ACC112 (cell line): ENCODE results near the gene MACROD2.

Experiments used
- H2AFZ ChIP-seq: fragments of 200-600 bp; sonication (generic); one replicate; pipeline ENCODE4 v1.6.0; 2017; ENCODE audit warnings: antibody characterized with exemption, low read length; ENCODE audit not compliant: unreplicated experiment
- H3K27ac ChIP-seq: fragments of 200-600 bp; sonication (generic); 2 replicates; pipeline ENCODE4 v1.5.1; 2014; ENCODE audit warnings: low read depth, mild to moderate bottlenecking, antibody characterized with exemption, low read length, moderate library complexity
- H3K27me3 ChIP-seq: fragments of 200-600 bp; sonication (generic); 2 replicates; pipeline ENCODE4 v1.6.1; 2014; ENCODE audit warnings: mild to moderate bottlenecking, antibody characterized with exemption, low read length, moderate library complexity, mixed read lengths; ENCODE audit not compliant: insufficient read depth
- H3K36me3 ChIP-seq: fragments of 200-600 bp; sonication (generic); 2 replicates; pipeline ENCODE4 v1.6.1; 2016; ENCODE audit warnings: mild to moderate bottlenecking, antibody characterized with exemption, low read length, moderate library complexity, mixed read lengths; ENCODE audit not compliant: insufficient read depth
- H3K4me1 ChIP-seq: fragments of 200-600 bp; sonication (generic); one replicate; pipeline ENCODE4 v1.6.1; 2016; ENCODE audit warnings: low read length, mixed read lengths; ENCODE audit not compliant: insufficient read depth, unreplicated experiment, control insufficient read depth
- H3K4me3 ChIP-seq: fragments of 200-600 bp; sonication (generic); 2 replicates; pipeline ENCODE4 v1.5.1; 2014; ENCODE audit warnings: mild to moderate bottlenecking, low read depth, low read length
- H3K79me2 ChIP-seq: fragments of 200-600 bp; sonication (generic); one replicate; pipeline ENCODE4 v1.6.0; 2016; ENCODE audit warnings: low read length; ENCODE audit not compliant: control insufficient read depth, unreplicated experiment, insufficient read depth

Gene MACROD2

DNA sequence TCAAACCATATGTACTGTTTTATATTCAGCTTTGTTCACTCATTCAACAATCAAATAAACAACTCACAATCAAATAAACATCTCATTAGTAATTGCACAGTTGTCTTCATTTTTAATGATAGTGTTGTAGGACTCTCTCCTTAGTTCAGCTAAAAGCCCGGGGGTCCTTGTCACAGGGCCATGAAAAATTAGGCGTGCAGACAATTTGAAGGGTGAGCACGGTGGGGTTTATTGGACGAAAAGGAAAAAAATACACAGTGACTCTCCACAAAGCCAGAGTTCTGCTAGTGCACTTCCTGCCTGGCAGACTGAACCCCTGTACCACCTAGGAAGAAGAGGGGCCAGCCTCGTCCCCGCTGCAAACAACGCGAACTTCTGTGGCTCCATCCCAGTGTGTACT is 599.7 kb downstream of the MACROD2 start:
- Histone ChIP-seq H3K36me3 (no peaks in the 10 kb centered on the region), H2AFZ (no peak overlapping the region), H3K4me3 (no peak overlapping the region), H3K4me1 (no peaks in the 10 kb centered on the region), H3K27me3 (no peaks in the 10 kb centered on the region), H3K79me2 (no peaks in the 10 kb centered on the region), H3K27ac (no peak overlapping the region)

DNA sequence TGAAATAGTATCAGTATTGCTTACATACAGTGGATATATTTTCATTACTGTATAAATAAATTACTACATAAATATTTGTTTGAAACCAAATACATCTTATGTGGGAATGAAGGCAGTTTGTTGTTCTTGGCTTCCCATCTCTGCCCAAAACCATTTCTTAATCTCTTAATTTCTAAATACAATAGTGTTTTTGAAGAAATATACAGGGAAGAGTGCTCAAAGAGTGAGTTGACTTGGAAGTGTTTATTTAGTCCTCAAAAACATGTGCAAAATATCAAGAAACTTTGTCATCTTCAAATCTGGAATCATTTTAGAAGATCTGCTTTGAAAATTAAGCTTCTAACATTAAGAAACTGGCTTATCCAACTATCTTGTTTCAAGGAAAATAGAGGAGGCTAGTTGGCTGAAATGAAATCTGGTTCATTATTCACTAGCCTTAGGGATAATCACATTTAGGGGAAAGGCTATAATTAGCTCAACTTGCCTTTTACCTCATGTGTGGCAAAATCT is 601.9 kb downstream of the MACROD2 start:
- Histone ChIP-seq H3K36me3 (no peaks in the 10 kb centered on the region), H2AFZ (no peak overlapping the region), H3K27ac (no peak overlapping the region), H3K79me2 (no peaks in the 10 kb centered on the region), H3K4me1 (no peaks in the 10 kb centered on the region), H3K4me3 (no peak overlapping the region), H3K27me3 (no peaks in the 10 kb centered on the region)

DNA sequence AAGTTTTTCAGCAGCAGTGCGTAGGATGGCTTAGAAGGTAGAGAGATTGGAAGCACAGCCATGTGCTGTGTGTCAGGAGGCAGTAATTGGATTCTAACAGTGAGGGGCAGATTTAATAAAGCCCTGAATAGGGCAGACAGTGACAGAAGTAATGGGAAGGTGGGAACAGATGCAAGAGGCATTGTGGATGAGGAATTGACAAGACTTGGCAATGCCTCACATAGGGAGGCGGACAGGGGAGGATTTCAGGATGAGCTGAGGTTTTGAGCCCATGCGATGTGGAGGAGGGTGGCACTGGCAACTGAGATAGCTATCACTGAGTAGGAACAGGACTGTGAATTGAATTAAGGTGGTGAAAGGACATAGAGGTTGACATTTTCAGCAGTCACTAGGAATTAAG is 604.3 kb downstream of the MACROD2 start:
- Histone ChIP-seq H3K4me1 (no peaks in the 10 kb centered on the region), H3K79me2 (no peaks in the 10 kb centered on the region), H3K27me3 (no peaks in the 10 kb centered on the region), H2AFZ (no peak overlapping the region), H3K27ac (no peak overlapping the region), H3K36me3 (no peaks in the 10 kb centered on the region), H3K4me3 (no peak overlapping the region)

DNA sequence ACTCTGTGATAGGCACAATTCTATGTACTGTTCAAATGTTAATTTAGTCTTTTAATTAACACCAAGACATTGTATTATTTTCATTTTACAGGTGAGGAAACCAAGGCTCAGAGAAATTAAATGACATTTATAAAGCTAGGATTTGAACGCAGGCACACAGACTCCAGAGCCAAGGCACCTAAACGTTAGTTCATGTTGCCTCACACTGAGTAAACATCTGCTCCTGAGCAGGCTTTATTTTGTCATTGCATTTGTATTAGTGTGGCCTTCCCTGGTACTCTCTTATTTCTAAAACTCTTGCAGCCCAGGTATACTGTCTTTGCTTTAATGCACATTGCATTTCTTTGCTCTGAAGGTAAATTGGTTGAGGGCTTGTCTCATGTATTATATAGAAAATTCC is 605.2 kb downstream of the MACROD2 start:
- Histone ChIP-seq H3K36me3 (no peaks in the 10 kb centered on the region), H2AFZ (no peak overlapping the region), H3K27ac (no peak overlapping the region), H3K27me3 (no peaks in the 10 kb centered on the region), H3K79me2 (no peaks in the 10 kb centered on the region), H3K4me3 (no peak overlapping the region), H3K4me1 (no peaks in the 10 kb centered on the region)

DNA sequence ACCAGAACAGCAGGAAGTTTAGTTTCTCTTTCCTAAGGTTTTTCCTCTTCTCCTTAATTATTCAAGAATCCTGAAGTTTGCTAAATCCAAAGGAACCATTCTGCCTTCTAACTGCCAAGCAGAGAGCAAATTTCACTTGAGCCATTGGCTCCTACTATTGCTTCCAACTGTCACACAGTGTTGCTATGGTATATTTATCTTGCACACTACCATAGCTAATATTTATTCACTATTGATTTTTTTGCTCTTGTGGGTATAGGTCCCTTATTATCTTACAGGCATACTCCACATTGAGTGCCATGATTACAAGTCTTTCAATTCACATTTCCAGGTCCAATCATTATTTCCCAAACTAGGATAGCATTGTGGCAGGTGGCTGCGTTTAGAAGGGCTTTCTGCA is 608.8 kb downstream of the MACROD2 start:
- Histone ChIP-seq H3K27me3 (no peaks in the 10 kb centered on the region), H3K4me1 (no peaks in the 10 kb centered on the region), H3K27ac (no peak overlapping the region), H3K36me3 (no peaks in the 10 kb centered on the region), H2AFZ (no peak overlapping the region), H3K79me2 (no peaks in the 10 kb centered on the region), H3K4me3 (no peak overlapping the region)

DNA sequence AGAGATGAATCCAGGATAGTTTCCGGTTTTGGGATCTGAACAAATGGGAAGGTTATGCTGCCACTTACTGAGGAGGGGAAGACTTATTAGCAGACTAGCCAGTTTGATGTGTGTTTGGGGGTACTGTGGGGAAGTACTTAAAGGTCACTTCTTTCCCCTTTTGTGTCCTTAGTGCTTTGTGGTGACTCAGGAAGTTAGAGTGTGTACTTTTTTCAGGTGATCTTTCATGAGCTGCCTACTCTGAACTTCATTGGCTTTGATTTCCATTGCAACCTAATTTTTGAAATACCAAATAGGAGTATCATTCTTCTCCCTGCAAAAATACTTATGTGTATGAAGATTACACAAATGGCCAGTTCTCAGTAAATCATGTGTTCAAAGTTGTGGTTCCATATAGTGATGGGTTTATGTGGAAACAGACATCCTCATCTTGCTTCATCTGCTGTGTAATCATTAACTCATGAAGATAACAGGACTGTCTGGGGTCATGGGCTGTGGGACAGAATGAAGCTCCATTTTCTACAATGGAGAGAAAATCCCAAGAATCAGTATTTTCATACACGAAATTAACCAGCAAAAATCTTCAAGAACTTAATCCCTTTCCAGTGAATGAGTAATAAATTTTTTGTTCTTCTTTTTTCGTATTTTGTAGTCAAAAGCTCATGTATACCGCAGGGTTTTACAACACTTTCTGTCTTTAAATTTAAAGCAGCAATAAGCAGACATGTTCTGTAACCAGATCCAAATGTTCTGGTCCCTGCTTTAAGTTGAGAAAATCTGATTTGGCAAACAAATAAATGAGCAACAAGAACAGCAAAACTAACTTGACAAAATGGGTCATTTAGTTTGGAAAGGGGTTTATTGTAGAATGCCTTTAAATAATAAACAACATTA is 614.3 kb downstream of the MACROD2 start:
- H3K36me3 ChIP-seq, result no peaks in the 10 kb centered on the region
- no peaks in the 10 kb centered on the region for H3K4me1 ChIP-seq
- H2AFZ ChIP-seq, result no peak overlapping the region
- no peaks in the 10 kb centered on the region for H3K79me2 ChIP-seq
- no peak overlapping the region for H3K4me3 ChIP-seq
- no peak overlapping the region for H3K27ac ChIP-seq
- H3K27me3 ChIP-seq, result no peaks in the 10 kb centered on the region

DNA sequence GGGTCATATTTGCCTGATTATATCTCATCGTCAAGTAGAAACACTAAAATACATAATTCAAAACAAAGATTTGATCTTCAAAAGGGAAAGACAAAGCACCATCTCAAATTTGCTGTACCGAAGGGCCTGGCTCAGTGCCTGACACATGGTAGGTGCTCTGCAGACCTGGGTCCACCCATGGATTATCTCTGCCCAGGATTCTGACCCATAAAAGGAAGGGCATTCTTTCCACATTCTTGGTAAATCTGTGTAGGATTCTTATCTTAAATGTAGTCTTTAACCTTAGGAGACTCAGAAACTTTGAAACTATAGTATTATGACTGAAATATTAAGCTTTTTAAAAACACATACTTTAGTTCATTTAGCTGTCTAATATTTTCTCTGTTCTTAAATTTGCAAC is 616.2 kb downstream of the MACROD2 start:
- Histone ChIP-seq H3K27me3 (no peaks in the 10 kb centered on the region), H3K27ac (no peak overlapping the region), H3K79me2 (no peaks in the 10 kb centered on the region), H3K36me3 (no peaks in the 10 kb centered on the region), H3K4me3 (no peak overlapping the region), H3K4me1 (no peaks in the 10 kb centered on the region), H2AFZ (no peak overlapping the region)

DNA sequence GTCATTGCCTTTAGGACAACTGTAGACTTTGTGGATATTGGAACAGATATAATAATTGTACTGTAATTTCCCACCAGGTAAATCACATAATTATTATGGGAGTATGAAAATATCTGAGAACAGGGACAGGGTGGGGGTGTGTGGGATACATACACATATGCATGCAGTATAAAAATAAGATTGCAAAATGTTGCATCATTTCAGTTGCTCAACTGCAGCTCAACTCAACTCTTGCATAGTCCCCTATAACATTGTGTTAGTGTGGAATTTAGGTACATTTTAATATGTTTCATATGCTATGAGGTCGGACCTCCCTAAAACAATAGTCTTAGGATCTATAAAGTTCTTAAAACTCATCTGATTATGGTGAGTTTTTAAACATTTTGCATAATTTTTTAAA is 617.1 kb downstream of the MACROD2 start:
- Histone ChIP-seq H3K79me2 (no peaks in the 10 kb centered on the region), H3K4me1 (no peaks in the 10 kb centered on the region), H3K27me3 (no peaks in the 10 kb centered on the region), H3K36me3 (no peaks in the 10 kb centered on the region), H3K27ac (no peak overlapping the region), H3K4me3 (no peak overlapping the region), H2AFZ (no peak overlapping the region)

DNA sequence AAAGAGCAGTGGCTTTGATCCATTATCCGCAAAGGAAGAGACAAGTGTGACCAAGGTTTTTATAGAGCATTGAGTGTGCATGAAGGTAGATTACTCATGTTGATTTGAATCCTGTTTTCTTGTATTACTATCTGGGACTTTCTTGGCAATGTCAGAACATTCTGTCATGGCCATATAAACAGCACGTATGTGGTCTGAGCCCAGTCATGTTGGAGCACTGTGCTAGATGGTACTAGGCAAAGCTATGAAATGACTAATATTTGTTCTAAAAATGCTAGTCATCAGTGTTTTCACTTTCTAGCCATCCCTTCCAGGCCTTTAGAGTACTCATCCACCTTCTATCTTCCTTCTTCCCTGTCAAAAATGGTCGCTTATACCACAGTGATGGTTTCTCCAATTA is 620.7 kb downstream of the MACROD2 start:
- H3K27ac ChIP-seq, result no peak overlapping the region
- no peak overlapping the region for H3K4me3 ChIP-seq
- H2AFZ ChIP-seq, result no peak overlapping the region
- peaks cover 12% of the 10 kb centered on the region; the same call in 1 of the 2 replicates for H3K27me3 ChIP-seq
- no peaks in the 10 kb centered on the region for H3K79me2 ChIP-seq
- no peaks in the 10 kb centered on the region for H3K4me1 ChIP-seq
- no peaks in the 10 kb centered on the region for H3K36me3 ChIP-seq

DNA sequence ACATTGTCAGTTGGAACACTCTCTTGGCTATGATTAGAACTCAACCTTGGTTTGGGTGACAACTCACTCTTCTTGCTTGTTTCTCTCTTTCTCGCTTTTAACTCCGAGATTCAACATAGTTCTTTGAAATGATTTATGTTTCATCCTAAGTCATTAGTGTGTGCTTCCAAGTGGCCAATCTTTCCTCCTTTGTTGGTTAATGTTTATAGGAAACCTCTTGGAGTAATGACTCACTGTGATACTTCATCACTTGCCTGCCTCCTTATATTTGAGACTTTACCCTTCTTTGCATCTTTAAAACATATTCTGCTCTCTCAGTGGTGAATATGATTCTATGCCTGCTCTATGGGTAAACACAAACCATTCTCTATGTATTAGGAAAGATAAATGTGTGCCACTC is 621.8 kb downstream of the MACROD2 start:
- Histone ChIP-seq H2AFZ (no peak overlapping the region), H3K4me1 (no peaks in the 10 kb centered on the region), H3K27ac (no peak overlapping the region), H3K36me3 (no peaks in the 10 kb centered on the region), H3K27me3 (peaks cover 12% of the 10 kb centered on the region; the same call in 1 of the 2 replicates), H3K79me2 (no peaks in the 10 kb centered on the region), H3K4me3 (no peak overlapping the region)

DNA sequence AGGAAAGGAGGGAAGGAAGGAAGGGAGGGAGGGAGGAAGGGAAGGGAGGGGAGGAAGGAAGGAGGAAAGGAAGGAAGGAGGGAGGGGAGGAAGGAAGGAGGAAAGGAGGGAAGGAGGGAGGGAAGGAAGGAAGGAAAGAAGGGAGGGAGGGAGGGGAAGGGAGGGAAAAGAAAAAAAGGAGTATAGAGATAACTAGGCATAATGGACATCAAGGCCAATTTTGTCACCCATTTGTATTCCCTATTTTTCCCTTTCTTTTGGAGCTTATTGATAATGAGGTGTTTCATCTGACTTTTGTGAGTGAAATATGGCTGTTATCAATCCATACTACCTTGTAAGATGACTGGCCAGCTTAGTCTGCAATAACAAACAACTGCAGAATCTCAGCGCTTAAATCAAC is 624.1 kb downstream of the MACROD2 start:
- no peaks in the 10 kb centered on the region for H3K79me2 ChIP-seq
- H3K4me3 ChIP-seq, result no peak overlapping the region
- no peak overlapping the region for H3K27ac ChIP-seq
- H2AFZ ChIP-seq, result no peak overlapping the region
- peaks cover 12% of the 10 kb centered on the region; the same call in 1 of the 2 replicates for H3K27me3 ChIP-seq
- no peaks in the 10 kb centered on the region for H3K36me3 ChIP-seq
- no peaks in the 10 kb centered on the region for H3K4me1 ChIP-seq
